ENCODE measurements around the gene DMAC2. TPM values are rescaled to one million over a fixed set of nuclear protein-coding genes. Genes with fewer than 3 reads are reported as not detected.
"Not testable (repeated sequence)": the region's sequence is repeated elsewhere in the genome, so short reads cannot be mapped to it uniquely, and the experiment has no call there.

The DMAC2 gene
- total RNA-seq, 3 donors from 2014 or later: 24.8 to 41.3 (median 31.6) TPM

DNA sequence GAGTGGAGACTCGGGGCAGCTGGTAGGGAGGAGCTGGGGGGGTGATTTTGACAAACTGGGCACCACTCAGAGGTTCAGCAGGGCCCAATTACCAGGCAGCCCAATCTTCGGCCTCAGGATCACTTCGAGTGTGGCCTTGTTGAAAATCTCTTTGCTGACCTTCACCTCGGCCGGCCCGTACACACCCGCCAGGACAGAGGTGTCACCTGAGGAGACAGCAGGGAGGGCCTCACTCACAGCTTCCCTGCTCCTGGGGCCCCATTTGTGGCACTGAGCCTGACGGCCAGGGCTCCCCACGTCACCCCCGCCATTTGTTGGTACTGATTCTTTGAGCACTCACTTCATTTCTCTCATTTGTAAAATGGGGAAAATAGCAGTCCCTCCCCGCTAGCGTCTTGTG is 46.9 kb downstream of the DMAC2 start:
- TF ChIP-seq POLR2A (IDR thresholded peaks at IDR 0.05) (no peak), POLR2AphosphoS5 (IDR thresholded peaks at IDR 0.05) (no peak)
- TF ChIP-seq, protein P1, sequence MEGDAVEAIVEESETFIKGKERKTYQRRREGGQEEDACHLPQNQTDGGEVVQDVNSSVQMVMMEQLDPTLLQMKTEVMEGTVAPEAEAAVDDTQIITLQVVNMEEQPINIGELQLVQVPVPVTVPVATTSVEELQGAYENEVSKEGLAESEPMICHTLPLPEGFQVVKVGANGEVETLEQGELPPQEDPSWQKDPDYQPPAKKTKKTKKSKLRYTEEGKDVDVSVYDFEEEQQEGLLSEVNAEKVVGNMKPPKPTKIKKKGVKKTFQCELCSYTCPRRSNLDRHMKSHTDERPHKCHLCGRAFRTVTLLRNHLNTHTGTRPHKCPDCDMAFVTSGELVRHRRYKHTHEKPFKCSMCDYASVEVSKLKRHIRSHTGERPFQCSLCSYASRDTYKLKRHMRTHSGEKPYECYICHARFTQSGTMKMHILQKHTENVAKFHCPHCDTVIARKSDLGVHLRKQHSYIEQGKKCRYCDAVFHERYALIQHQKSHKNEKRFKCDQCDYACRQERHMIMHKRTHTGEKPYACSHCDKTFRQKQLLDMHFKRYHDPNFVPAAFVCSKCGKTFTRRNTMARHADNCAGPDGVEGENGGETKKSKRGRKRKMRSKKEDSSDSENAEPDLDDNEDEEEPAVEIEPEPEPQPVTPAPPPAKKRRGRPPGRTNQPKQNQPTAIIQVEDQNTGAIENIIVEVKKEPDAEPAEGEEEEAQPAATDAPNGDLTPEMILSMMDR (IDR thresholded peaks at IDR 0.05): no peak
- intact Hi-C loops (cut with DNase I; ENCODE audit: low total_unique reads): no loop called here
- DNase-seq (ENCODE audit: low spot score in 2 of 2): no peak
- H3K36me3 ChIP-seq: no peaks in the 10 kb centered on the region
- no peaks in the 10 kb centered on the region for H3K9me3 ChIP-seq
- H3K4me3 ChIP-seq: no peak overlapping the region
- H3K27me3 ChIP-seq: no peaks in the 10 kb centered on the region
- H3K4me1 ChIP-seq: no peaks in the 10 kb centered on the region
- H3K27ac ChIP-seq: no peak overlapping the region

DNA sequence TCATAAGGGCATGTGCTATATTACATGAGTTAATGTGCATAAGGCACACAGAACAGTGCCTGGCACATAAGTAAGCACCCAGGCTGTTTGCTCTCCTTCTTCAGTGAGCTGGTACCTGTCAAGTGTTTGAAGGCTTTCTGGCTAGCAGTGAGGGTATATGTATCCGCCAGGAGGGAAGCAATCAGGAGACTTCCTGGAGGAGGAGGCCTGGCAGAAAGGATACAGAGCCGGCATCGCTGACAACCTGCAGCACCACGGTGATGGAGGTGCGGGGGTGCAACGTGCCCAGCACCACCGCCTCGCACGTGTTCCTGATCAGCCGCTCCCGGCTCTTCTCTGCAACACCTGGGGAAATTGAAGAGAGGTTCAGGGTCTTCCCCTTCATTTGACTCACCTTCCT is 48.1 kb downstream of the DMAC2 start:
- Histone ChIP-seq H3K4me3 (no peak overlapping the region), H3K9me3 (no peaks in the 10 kb centered on the region), H3K27ac (no peak overlapping the region), H3K36me3 (no peaks in the 10 kb centered on the region), H3K27me3 (no peaks in the 10 kb centered on the region), H3K4me1 (no peaks in the 10 kb centered on the region)
- TF ChIP-seq POLR2A (IDR thresholded peaks at IDR 0.05) (no peak), POLR2AphosphoS5 (IDR thresholded peaks at IDR 0.05) (no peak)
- TF ChIP-seq, protein P1 (IDR thresholded peaks at IDR 0.05): no peak
- intact Hi-C loops (cut with DNase I; ENCODE audit: low total_unique reads): no loop called here
- DNase-seq (ENCODE audit: low spot score in 2 of 2): no peak

DNA sequence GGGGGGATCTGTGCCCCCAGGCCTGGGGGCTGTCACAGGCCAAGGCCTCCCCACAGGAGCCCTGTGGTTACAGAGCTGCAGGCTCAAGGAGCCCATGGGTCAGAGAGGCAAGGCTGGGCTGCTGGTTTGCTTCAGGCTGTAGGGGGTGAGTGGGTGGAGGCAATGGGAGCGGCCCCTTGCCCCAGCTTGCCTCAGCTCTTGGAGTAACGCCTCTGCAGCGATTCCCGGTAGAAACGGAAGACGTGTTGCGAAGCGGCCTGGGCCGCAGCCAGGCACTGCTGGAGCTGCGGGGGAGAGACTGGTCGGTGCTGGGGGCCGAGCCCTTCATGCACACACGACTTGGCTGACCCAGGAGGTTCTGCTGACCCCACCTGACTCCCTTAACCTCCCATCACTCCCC is 53.3 kb downstream of the DMAC2 start:
- Histone ChIP-seq H3K27me3 (no peaks in the 10 kb centered on the region), H3K27ac (peak overlapping the region; percentile 33 to 70), H3K4me1 (no peaks in the 10 kb centered on the region), H3K36me3 (no peaks in the 10 kb centered on the region), H3K9me3 (no peaks in the 10 kb centered on the region), H3K4me3 (no peak overlapping the region)
- TF ChIP-seq POLR2AphosphoS5 (IDR thresholded peaks at IDR 0.05) (no peak), POLR2A (IDR thresholded peaks at IDR 0.05) (no peak)
- TF ChIP-seq, protein P1 (IDR thresholded peaks at IDR 0.05): no peak
- intact Hi-C loops (cut with DNase I; ENCODE audit: low total_unique reads): no loop called here
- DNase-seq (ENCODE audit: low spot score in 2 of 2): no peak

DNA sequence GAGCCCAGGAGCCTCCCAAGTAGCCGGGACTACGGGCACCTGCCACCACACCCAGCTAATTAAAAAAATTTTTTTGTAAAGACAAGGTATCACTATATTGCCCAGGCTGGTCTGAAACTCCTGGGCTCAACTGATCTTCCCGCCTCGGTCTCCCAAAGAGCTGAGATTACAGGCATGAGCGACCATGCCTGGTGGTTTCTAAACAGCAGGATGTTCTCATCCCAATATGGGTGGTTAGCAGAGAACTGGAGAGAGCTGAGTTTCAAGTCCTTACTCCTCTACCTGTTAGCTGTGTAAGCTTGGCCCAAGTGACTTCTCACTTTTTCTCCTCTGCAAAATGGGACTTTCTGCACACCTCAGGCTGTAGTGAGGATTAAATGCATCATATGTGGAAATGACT is 55.4 kb downstream of the DMAC2 start:
- no peaks in the 10 kb centered on the region for H3K4me1 ChIP-seq
- no peaks in the 10 kb centered on the region for H3K9me3 ChIP-seq
- H3K27me3 ChIP-seq: no peaks in the 10 kb centered on the region
- intact Hi-C loops (cut with DNase I; ENCODE audit: low total_unique reads): no loop called here
- H3K4me3 ChIP-seq: no peak overlapping the region
- H3K27ac ChIP-seq: no peak overlapping the region
- no peak for TF ChIP-seq POLR2AphosphoS5 (IDR thresholded peaks at IDR 0.05)
- TF ChIP-seq, protein P1 (IDR thresholded peaks at IDR 0.05): no peak
- H3K36me3 ChIP-seq: no peaks in the 10 kb centered on the region
- no peak for DNase-seq (ENCODE audit: low spot score in 2 of 2)

DNA sequence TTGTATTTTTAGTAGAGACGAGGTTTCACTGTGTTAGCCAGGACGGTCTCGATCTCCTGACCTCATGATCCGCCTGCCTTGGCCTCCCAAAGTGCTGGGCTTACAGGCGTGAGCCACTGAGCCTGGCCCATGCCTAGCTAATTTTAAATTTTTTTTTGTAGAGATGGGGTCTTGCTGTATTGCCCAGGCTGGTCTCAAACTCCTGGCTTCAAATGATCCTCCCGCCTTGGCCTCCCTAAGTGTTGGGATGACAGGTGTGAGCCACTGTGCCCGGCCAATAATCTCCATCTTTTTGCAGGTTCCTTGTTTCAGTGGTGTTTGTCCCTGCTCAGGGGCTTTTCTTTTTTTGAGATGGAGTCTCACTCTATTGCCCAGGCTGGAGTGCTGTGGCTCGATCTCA is 58.2 kb downstream of the DMAC2 start:
- intact Hi-C loops (cut with DNase I; ENCODE audit: low total_unique reads); H3K4me1 ChIP-seq: not testable (repeated sequence)

More for the DNA sequence above, 58.2 kb downstream of the DMAC2 start:
- DNase-seq (ENCODE audit: low spot score in 2 of 2); H3K36me3 ChIP-seq; H3K4me3 ChIP-seq; H3K27me3 ChIP-seq; H3K27ac ChIP-seq; H3K9me3 ChIP-seq: not testable (repeated sequence)

Other genes with a start within 250 kb of the DMAC2 start
- 1 to 10 TPM in 2 of 3 donors, under 1 TPM in 1; 0.80 to 2.0 (median 2.0) TPM for gene CYP2S1, start 246.7 kb downstream of the DMAC2 start, total RNA-seq
- gene AXL, start 220.7 kb downstream of the DMAC2 start, total RNA-seq: 10 to 100 TPM; 29.0 to 89.8 (median 36.4) TPM
- gene HNRNPUL1, start 175.5 kb downstream of the DMAC2 start, total RNA-seq: 100 to 1,000 TPM; 116 to 146 (median 125) TPM
- 10 to 100 TPM; 15.4 to 15.7 (median 15.4) TPM for gene CCDC97, start 129.7 kb downstream of the DMAC2 start, total RNA-seq
- gene TGFB1, start 86.0 kb downstream of the DMAC2 start, total RNA-seq: 10 to 100 TPM; 12.0 to 21.4 (median 13.4) TPM
- 1 to 10 TPM; 4.0 to 7.3 (median 4.3) TPM for gene B9D2, start 75.8 kb downstream of the DMAC2 start, total RNA-seq
- gene TMEM91, start 63.4 kb downstream of the DMAC2 start, total RNA-seq: 10 to 100 TPM; 15.7 to 29.2 (median 17.0) TPM
- gene EXOSC5, start 42.6 kb downstream of the DMAC2 start, total RNA-seq: 10 to 100 TPM; 18.2 to 20.6 (median 18.7) TPM
- 10 to 100 TPM; 40.3 to 54.6 (median 53.1) TPM for gene BCKDHA, start 42.1 kb downstream of the DMAC2 start, total RNA-seq
- 1 to 10 TPM; 2.6 to 3.0 (median 2.9) TPM for gene B3GNT8, start 12.5 kb downstream of the DMAC2 start, total RNA-seq
- not detected for gene ERICH4, start 3.2 kb upstream of the DMAC2 start, total RNA-seq
- gene CEACAM21, start 136.3 kb upstream of the DMAC2 start, total RNA-seq: under 1 TPM; 0.44 to 0.66 (median 0.64) TPM
- gene CEACAM4, start 187.2 kb upstream of the DMAC2 start, total RNA-seq: 1 to 10 TPM in 1 of 3 donors, under 1 TPM in 1, not detected in 1; 0.66 to 1.8 TPM
- gene CEACAM7, start 248.4 kb upstream of the DMAC2 start, total RNA-seq: 10 to 100 TPM in 1 of 3 donors, under 1 TPM in 1, not detected in 1; 0.15 to 25.2 TPM

All from breast epithelium (tissue), 4 donors.